Large intestine (tissue), 12 donors: ENCODE results near the gene CYP4F22. TPM values are rescaled to one million over a fixed set of nuclear protein-coding genes. Genes with fewer than 3 reads are reported as not detected.

Experiments used
- DNase-seq, 2 donors: peaks; one replicate each; pipeline versions ENCODE4 v3.0.0 to v3.0.0-alpha.2; 2013
- H3K27ac ChIP-seq: one replicate; pipeline ENCODE4 v1.5.1; 2013; ENCODE audit warnings: low read length
- H3K27me3 ChIP-seq: 2 replicates; pipeline ENCODE4 v1.6.1; 2013; ENCODE audit warnings: low read length; ENCODE audit not compliant: control insufficient read depth, insufficient read depth
- H3K36me3 ChIP-seq: 2 replicates; pipeline ENCODE4 v1.6.1; 2013; ENCODE audit warnings: low read length; ENCODE audit not compliant: control insufficient read depth, insufficient read depth
- H3K4me1 ChIP-seq: one replicate; pipeline ENCODE4 v1.6.1; 2013; ENCODE audit warnings: low read length; ENCODE audit not compliant: control insufficient read depth, insufficient read depth
- H3K4me3 ChIP-seq: one replicate; pipeline ENCODE4 v1.5.1; 2013; ENCODE audit warnings: low read length
- H3K9me3 ChIP-seq: one replicate; pipeline ENCODE4 v1.6.1; 2013; ENCODE audit warnings: mild to moderate bottlenecking, low read depth, low read length, moderate library complexity; ENCODE audit not compliant: control insufficient read depth
- WGBS: methylation state at CpG from one replicate; pipeline ENCODE4 v1.1.5; 2013; ENCODE audit warnings: low lambda C conversion rate; ENCODE audit not compliant: insufficient coverage; 5-methylcytosine and 5-hydroxymethylcytosine counted together
- long read RNA-seq, 11 donors: transcript quantifications; one replicate each; lab custom pipeline, GENCODE V29; 2026
- polyA plus RNA-seq: library from polyadenylated mRNA; unstranded; fragments of 120-200 nt; gene quantifications from one replicate; pipeline ENCODE4 v1.2.1, GENCODE V29; 2013

CYP4F22 gene
- 0.04 TPM for polyA plus RNA-seq
- long read RNA-seq, donor 1 = 0 reads
- long read RNA-seq, donor 2 = 0 reads
- long read RNA-seq, donor 3 = 0 reads
- long read RNA-seq, donor 4 = 0 reads
- long read RNA-seq, donor 5 = 0 reads
- long read RNA-seq, donor 6 = 0 reads
- long read RNA-seq, donor 7 = 0 reads
- long read RNA-seq, donor 8 = 0 reads
- long read RNA-seq, donor 9 = 0 reads
- long read RNA-seq, donor 10 = 0 reads
- long read RNA-seq, donor 11 = 0 reads

- no peaks in the 10 kb centered on the region for H3K4me1 ChIP-seq
- no CpG with 5 or more reads among the region's 52 CpGs for WGBS
- DNase-seq = no peak
- no peaks in the 10 kb centered on the region for H3K36me3 ChIP-seq
- H3K4me3 ChIP-seq = no peak within 1 kb of the TSS
- no peaks in the 10 kb centered on the region for H3K9me3 ChIP-seq
- H3K27me3 ChIP-seq = peaks cover 37% of the 10 kb centered on the region
- no peak within 1 kb of the TSS for H3K27ac ChIP-seq
Measured at GRCh38 chr19:15508035-15508710, at the start of gene CYP4F22. Gene CYP4F22 (plus strand): TSS chr19:15508525. CDS start chr19:15525337, 16,812 bp downstream.

- H3K27me3 ChIP-seq = peaks cover 55% of the 10 kb centered on the region
- DNase-seq = no peak
Measured at GRCh38 chr19:15461694-15462093, 46.6 kb upstream of the CYP4F22 start.

GRCh38 chr19:15463861-15464371 is 44.4 kb upstream of the CYP4F22 start:
- Histone ChIP-seq H3K27ac (no peak overlapping the region), H3K36me3 (no peaks in the 10 kb centered on the region), H3K9me3 (no peaks in the 10 kb centered on the region), H3K27me3 (peaks cover 53% of the 10 kb centered on the region), H3K4me3 (peak overlapping the region; percentile 18), H3K4me1 (no peaks in the 10 kb centered on the region)
- no CpG with 5 or more reads among the region's 25 CpGs for WGBS
- DNase-seq = no peak

More at GRCh38 chr19:15461694-15462093, 46.6 kb upstream of the CYP4F22 start:
- H3K36me3 ChIP-seq = no peaks in the 10 kb centered on the region
- H3K4me3 ChIP-seq = no peak overlapping the region
- no CpG with 5 or more reads among the region's 2 CpGs for WGBS
- no peaks in the 10 kb centered on the region for H3K4me1 ChIP-seq
- no peak overlapping the region for H3K27ac ChIP-seq
- no peaks in the 10 kb centered on the region for H3K9me3 ChIP-seq

GRCh38 chr19:15464394-15465385 is 43.6 kb upstream of the CYP4F22 start, which contains the start of gene RASAL3:
Gene RASAL3 (minus strand): TSS chr19:15464544. CDS start chr19:15464358, 186 bp downstream.
- Histone ChIP-seq H3K36me3 (no peaks in the 10 kb centered on the region), H3K4me1 (no peaks in the 10 kb centered on the region), H3K4me3 (peak within 1 kb of the TSS; percentile 18), H3K27ac (no peak within 1 kb of the TSS), H3K27me3 (peaks cover 60% of the 10 kb centered on the region), H3K9me3 (no peaks in the 10 kb centered on the region)
- no CpG with 5 or more reads among the region's 17 CpGs for WGBS
- DNase-seq = no peak

- WGBS = 83% methylated on average over 1 of the region's 8 CpGs
- peaks cover 6% of the 10 kb centered on the region for H3K9me3 ChIP-seq
- no peaks in the 10 kb centered on the region for H3K36me3 ChIP-seq
- no peak overlapping the region for H3K27ac ChIP-seq
- peaks cover 54% of the 10 kb centered on the region for H3K27me3 ChIP-seq
- no peak for DNase-seq
- no peak overlapping the region for H3K4me3 ChIP-seq
- no peaks in the 10 kb centered on the region for H3K4me1 ChIP-seq
Measured at GRCh38 chr19:15466851-15467733, 41.2 kb upstream of the CYP4F22 start.

GRCh38 chr19:15467734-15468214 is 40.6 kb upstream of the CYP4F22 start:
- no peaks in the 10 kb centered on the region for H3K36me3 ChIP-seq
- no peak overlapping the region for H3K4me3 ChIP-seq
- H3K27me3 ChIP-seq = peaks cover 54% of the 10 kb centered on the region
- no peak for DNase-seq
- H3K9me3 ChIP-seq = peaks cover 6% of the 10 kb centered on the region
- WGBS = 62% methylated on average over 2 of the region's 6 CpGs
- no peaks in the 10 kb centered on the region for H3K4me1 ChIP-seq
- H3K27ac ChIP-seq = no peak overlapping the region

- no peak overlapping the region for H3K27ac ChIP-seq
- WGBS = 80% methylated on average over 1 of the region's 12 CpGs
- no peak overlapping the region for H3K4me3 ChIP-seq
- H3K4me1 ChIP-seq = no peaks in the 10 kb centered on the region
- H3K9me3 ChIP-seq = peaks cover 6% of the 10 kb centered on the region
- peaks cover 49% of the 10 kb centered on the region for H3K27me3 ChIP-seq
- no peaks in the 10 kb centered on the region for H3K36me3 ChIP-seq
- no peak for DNase-seq
Measured at GRCh38 chr19:15468675-15469512, 39.4 kb upstream of the CYP4F22 start.

- WGBS = 0% methylated on average over 4 of the region's 65 CpGs
- Histone ChIP-seq H3K27me3 (peaks cover 41% of the 10 kb centered on the region), H3K36me3 (no peaks in the 10 kb centered on the region), H3K4me1 (no peaks in the 10 kb centered on the region), H3K4me3 (no peak overlapping the region), H3K27ac (no peak overlapping the region), H3K9me3 (peaks cover 6% of the 10 kb centered on the region)
- DNase-seq = no peak
Measured at GRCh38 chr19:15469513-15470297, 38.6 kb upstream of the CYP4F22 start.
